ENCODE measurements around the gene AKT1.
A peak's percentile ranks its signal among the peaks of the same experiment; 100 is the strongest.

Gene AKT1

GRCh38 chr14:104770851-104771272 lies 24.7 kb downstream of the AKT1 start:
- Histone ChIP-seq H3K9me3 (ENCODE audit: insufficient read depth, low read length) (no peaks in the 10 kb centered on the region), H3K4me3 (ENCODE audit: low read length) (no peak overlapping the region), H3K36me3 (replicated peaks; ENCODE audit: low read depth, low read length) (peaks cover 30% of the 10 kb centered on the region), H3K4me2 (ENCODE audit: low read length) (no peak overlapping the region), H3K4me1 (ENCODE audit: low read length) (0 out of 2 replicates have a peak, but pooled peaks cover 2% of the 10 kb centered on the region), H3K27ac (ENCODE audit: low read length) (no peak overlapping the region), H3K9ac (ENCODE audit: low read length) (no peak overlapping the region), H4K20me1 (ENCODE audit: insufficient read depth, low read length) (no peaks in the 10 kb centered on the region), H3K27me3 (ENCODE audit: low read depth, low read length) (no peaks in the 10 kb centered on the region), H3K79me2 (ENCODE audit: low read length) (no peaks in the 10 kb centered on the region), H2AFZ (ENCODE audit: low read depth, low read length) (no peak overlapping the region)
- TF ChIP-seq CTCF (IDR thresholded peaks at IDR 0.05; ENCODE audit: low read depth, low read length) = peak; percentile 29; the same call in 1 of the 2 replicates
- TF ChIP-seq EZH2phosphoT487 (IDR thresholded peaks at IDR 0.05; ENCODE audit: low read depth) = no peak

GRCh38 chr14:104770072-104770579 lies 25.4 kb downstream of the AKT1 start:
- H3K9me3 ChIP-seq (ENCODE audit: insufficient read depth, low read length) = no peaks in the 10 kb centered on the region
- H3K4me1 ChIP-seq (ENCODE audit: low read length) = 0 out of 2 replicates have a peak, but pooled peaks cover 2% of the 10 kb centered on the region
- no peak for TF ChIP-seq EZH2phosphoT487 (IDR thresholded peaks at IDR 0.05; ENCODE audit: low read depth)
- TF ChIP-seq CTCF (IDR thresholded peaks at IDR 0.05; ENCODE audit: low read depth, low read length) = no peak
- H3K4me3 ChIP-seq (ENCODE audit: low read length) = no peak overlapping the region
- no peak overlapping the region for H3K9ac ChIP-seq (ENCODE audit: low read length)
- H3K79me2 ChIP-seq (ENCODE audit: low read length) = no peaks in the 10 kb centered on the region
- no peaks in the 10 kb centered on the region for H3K27me3 ChIP-seq (ENCODE audit: low read depth, low read length)
- no peak overlapping the region for H2AFZ ChIP-seq (ENCODE audit: low read depth, low read length)
- H4K20me1 ChIP-seq (ENCODE audit: insufficient read depth, low read length) = no peaks in the 10 kb centered on the region
- peaks cover 31% of the 10 kb centered on the region for H3K36me3 ChIP-seq (replicated peaks; ENCODE audit: low read depth, low read length)
- no peak overlapping the region for H3K4me2 ChIP-seq (ENCODE audit: low read length)
- H3K27ac ChIP-seq (ENCODE audit: low read length) = no peak overlapping the region

- no peak overlapping the region for H3K27ac ChIP-seq (ENCODE audit: low read length)
- H3K9me3 ChIP-seq (ENCODE audit: insufficient read depth, low read length) = no peaks in the 10 kb centered on the region
- H3K9ac ChIP-seq (ENCODE audit: low read length) = no peak overlapping the region
- peaks cover 29% of the 10 kb centered on the region for H3K36me3 ChIP-seq (replicated peaks; ENCODE audit: low read depth, low read length)
- H3K27me3 ChIP-seq (ENCODE audit: low read depth, low read length) = no peaks in the 10 kb centered on the region
- H3K4me2 ChIP-seq (ENCODE audit: low read length) = no peak overlapping the region
- H2AFZ ChIP-seq (ENCODE audit: low read depth, low read length) = no peak overlapping the region
- H3K4me3 ChIP-seq (ENCODE audit: low read length) = no peak overlapping the region
- no peaks in the 10 kb centered on the region for H3K79me2 ChIP-seq (ENCODE audit: low read length)
- 0 out of 2 replicates have a peak, but pooled peaks cover 2% of the 10 kb centered on the region for H3K4me1 ChIP-seq (ENCODE audit: low read length)
- TF ChIP-seq EZH2phosphoT487 (IDR thresholded peaks at IDR 0.05; ENCODE audit: low read depth) (no peak), CTCF (IDR thresholded peaks at IDR 0.05; ENCODE audit: low read depth, low read length) (no peak)
- H4K20me1 ChIP-seq (ENCODE audit: insufficient read depth, low read length) = no peaks in the 10 kb centered on the region
These were observed 26.1 kb downstream of the AKT1 start for GRCh38 chr14:104769324-104770071.

GRCh38 chr14:104768437-104769323 lies 26.9 kb downstream of the AKT1 start:
- Histone ChIP-seq H3K4me3 (ENCODE audit: low read length) (no peak overlapping the region), H2AFZ (ENCODE audit: low read depth, low read length) (no peak overlapping the region), H3K36me3 (replicated peaks; ENCODE audit: low read depth, low read length) (peaks cover 29% of the 10 kb centered on the region), H4K20me1 (ENCODE audit: insufficient read depth, low read length) (no peaks in the 10 kb centered on the region), H3K79me2 (ENCODE audit: low read length) (no peaks in the 10 kb centered on the region), H3K4me1 (ENCODE audit: low read length) (0 out of 2 replicates have a peak, but pooled peaks cover 2% of the 10 kb centered on the region), H3K4me2 (ENCODE audit: low read length) (no peak overlapping the region), H3K27ac (ENCODE audit: low read length) (no peak overlapping the region), H3K27me3 (ENCODE audit: low read depth, low read length) (no peaks in the 10 kb centered on the region), H3K9ac (ENCODE audit: low read length) (no peak overlapping the region), H3K9me3 (ENCODE audit: insufficient read depth, low read length) (no peaks in the 10 kb centered on the region)
- TF ChIP-seq EZH2phosphoT487 (IDR thresholded peaks at IDR 0.05; ENCODE audit: low read depth) = no peak
- peak; percentile 71 for TF ChIP-seq CTCF (IDR thresholded peaks at IDR 0.05; ENCODE audit: low read depth, low read length)

Data from OCI-LY3 (cell line).